BLaER1 treated with 17β-estradiol and CSF1 and Interleukin-3, amounts not matched to agents 10 nM and 100 nM (cell line): ENCODE measurements around the gene FBXW10B.
"Not testable (repeated sequence)": the region's sequence is repeated elsewhere in the genome, so short reads cannot be mapped to it uniquely, and the experiment has no call there.

Experiments used
- H3K27ac ChIP-seq, 11 experiments: shearing (Covaris generic); formaldehyde crosslinking; 2 replicates each; pipeline ENCODE4 v1.8.1; 2022
- H3K27me3 ChIP-seq, 11 experiments: shearing (Covaris generic); formaldehyde crosslinking; 2 replicates each; pipeline ENCODE4 v1.8.1; 2022
- H3K36me3 ChIP-seq, 11 experiments: shearing (Covaris generic); formaldehyde crosslinking; 2 replicates each; pipeline ENCODE4 v1.8.1; 2022
- H3K4me1 ChIP-seq, 10 experiments: shearing (Covaris generic); formaldehyde crosslinking; 2 replicates each; pipeline ENCODE4 v1.8.1; 2022
- H3K4me2 ChIP-seq, 11 experiments: shearing (Covaris generic); formaldehyde crosslinking; 2 replicates each; pipeline ENCODE4 v1.8.1; 2022
- H3K4me3 ChIP-seq, 10 experiments: shearing (Covaris generic); formaldehyde crosslinking; 2 replicates each; pipeline ENCODE4 v1.8.1; 2022
- H3K9ac ChIP-seq, 11 experiments: shearing (Covaris generic); formaldehyde crosslinking; 2 replicates each; pipeline ENCODE4 v1.8.1; 2022
- H3K9me3 ChIP-seq, 11 experiments: shearing (Covaris generic); formaldehyde crosslinking; replicated peaks in 1 of 11; 2 replicates each; pipeline ENCODE4 v1.8.1; 2022
- H4K20me1 ChIP-seq, 11 experiments: shearing (Covaris generic); formaldehyde crosslinking; 2 replicates each; pipeline ENCODE4 v1.8.1; 2022

The FBXW10B gene

DNA sequence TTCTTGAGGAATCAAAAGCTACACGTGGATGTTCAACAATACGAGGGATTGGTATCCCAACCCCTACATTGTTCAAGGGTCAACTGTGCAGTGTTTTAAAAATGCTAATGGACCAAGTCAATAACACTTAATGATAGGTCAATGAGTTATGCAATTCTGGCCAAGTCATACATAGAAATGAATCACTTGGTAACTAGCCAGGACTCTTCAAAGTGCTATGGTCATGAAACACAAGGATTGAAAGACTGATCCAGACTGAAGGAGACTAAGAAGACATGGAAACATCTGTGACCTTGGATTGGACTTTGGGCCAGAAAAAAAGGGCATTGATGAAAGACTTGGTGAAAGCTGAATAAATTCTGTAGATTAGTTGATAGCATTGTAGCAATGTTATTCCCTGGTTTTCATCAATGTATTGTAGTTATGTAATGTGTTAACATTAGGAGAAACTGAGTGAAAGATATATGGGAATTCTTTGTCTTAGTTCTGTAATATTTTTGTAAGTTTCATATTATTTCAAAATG lies 11.5 kb upstream of the FBXW10B start:
- H3K4me3 ChIP-seq, H3K4me1 ChIP-seq, H3K9me3 ChIP-seq, H4K20me1 ChIP-seq, H3K4me2 ChIP-seq, H3K27me3 ChIP-seq, H3K9ac ChIP-seq, H3K27ac ChIP-seq, H3K36me3 ChIP-seq: not testable (repeated sequence)

DNA sequence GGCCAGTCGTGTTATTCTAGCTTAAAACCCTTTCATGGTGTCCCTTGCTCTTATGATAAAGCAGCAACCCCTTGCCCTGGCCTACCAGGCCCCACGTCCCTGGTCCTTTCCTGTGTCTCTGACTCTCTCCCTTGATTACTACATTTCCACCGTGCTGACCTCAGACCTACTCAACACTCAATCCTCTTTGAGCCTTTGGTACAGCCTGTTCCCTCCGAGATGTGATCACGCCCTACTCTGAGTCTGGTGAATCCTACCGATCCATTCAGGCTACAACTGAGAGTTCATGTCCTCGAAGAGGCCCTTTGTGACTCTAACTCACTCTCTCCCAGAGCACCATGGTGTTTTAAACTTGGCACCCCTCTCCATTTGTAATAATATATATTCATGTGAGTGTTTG lies 10.5 kb upstream of the FBXW10B start:
- not testable (repeated sequence) for H3K9ac ChIP-seq, H3K9me3 ChIP-seq, H3K4me3 ChIP-seq, H3K4me1 ChIP-seq, H3K36me3 ChIP-seq, H4K20me1 ChIP-seq, H3K27ac ChIP-seq, H3K27me3 ChIP-seq, H3K4me2 ChIP-seq

DNA sequence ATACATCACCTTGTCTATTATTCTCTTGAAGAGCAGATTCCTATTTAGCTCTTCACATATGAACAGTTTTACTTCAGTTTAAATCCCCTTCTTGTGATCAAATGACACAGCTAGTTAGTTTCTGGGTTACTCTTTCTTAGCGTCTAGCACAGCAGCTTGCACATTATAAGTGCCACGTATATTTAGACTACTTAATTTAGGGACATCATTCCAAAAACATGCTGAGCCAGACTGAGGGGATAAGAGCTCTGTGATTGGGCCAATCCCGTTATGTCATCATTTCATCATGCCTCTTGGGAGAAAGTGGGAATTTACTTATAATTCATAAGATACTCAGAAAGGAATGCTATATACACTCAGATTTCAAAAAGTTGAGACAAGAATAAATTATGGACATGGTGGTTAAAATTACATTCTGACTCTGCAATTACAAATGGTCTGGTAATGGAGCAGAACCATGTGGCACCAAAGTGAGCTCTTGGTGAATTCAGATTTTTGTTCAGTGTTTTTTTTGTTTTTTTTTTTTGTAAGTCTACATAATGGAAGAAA lies 4.2 kb upstream of the FBXW10B start:
- H4K20me1 ChIP-seq, H3K4me3 ChIP-seq, H3K27ac ChIP-seq, H3K4me1 ChIP-seq, H3K9me3 ChIP-seq, H3K36me3 ChIP-seq, H3K9ac ChIP-seq, H3K4me2 ChIP-seq, H3K27me3 ChIP-seq: not testable (repeated sequence)

DNA sequence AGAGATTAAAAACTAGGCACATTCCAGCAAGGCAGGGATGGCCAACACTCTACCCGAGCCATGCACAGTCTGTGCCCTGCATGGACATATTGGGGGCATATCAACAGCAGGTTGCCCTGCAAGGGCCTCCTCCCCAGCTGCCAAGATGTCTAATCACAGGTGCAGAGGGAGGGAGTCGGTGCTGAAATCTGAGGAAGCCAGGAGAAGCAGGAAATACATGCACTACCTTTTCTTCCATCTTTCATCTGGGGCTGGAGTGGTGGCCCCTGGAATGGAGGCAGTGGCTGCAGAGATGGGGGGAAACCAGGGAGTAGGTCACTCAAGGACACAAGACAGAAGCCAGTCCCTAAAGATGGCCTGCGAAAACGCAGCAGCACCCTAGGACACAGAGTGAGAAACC lies 3.8 kb upstream of the FBXW10B start:
- not testable (repeated sequence) for H3K36me3 ChIP-seq, H3K9ac ChIP-seq, H3K9me3 ChIP-seq, H3K4me3 ChIP-seq, H3K27ac ChIP-seq, H3K4me1 ChIP-seq, H4K20me1 ChIP-seq, H3K4me2 ChIP-seq, H3K27me3 ChIP-seq

DNA sequence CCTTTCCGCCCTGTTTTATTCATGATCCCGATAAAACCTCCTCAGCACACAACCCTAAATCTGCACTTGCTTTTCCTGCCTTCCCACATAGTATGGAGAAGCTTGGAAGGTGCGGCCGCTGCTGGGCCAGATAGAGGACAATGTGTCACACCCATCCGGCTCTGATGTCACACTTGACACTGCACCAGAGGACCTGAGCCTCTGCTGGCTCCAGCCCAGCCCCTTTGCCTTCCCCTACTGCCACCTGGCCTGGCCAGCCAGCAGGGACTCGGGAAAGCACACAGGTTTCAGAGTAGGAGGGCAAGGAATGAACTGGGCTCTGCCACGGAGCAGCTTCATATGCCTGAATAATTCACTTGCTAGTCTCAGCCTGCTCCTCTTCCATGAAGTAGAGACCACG lies 2.6 kb upstream of the FBXW10B start:
- not testable (repeated sequence) for H3K4me2 ChIP-seq, H3K36me3 ChIP-seq, H3K4me1 ChIP-seq, H3K27me3 ChIP-seq, H4K20me1 ChIP-seq, H3K4me3 ChIP-seq, H3K27ac ChIP-seq, H3K9ac ChIP-seq, H3K9me3 ChIP-seq

DNA sequence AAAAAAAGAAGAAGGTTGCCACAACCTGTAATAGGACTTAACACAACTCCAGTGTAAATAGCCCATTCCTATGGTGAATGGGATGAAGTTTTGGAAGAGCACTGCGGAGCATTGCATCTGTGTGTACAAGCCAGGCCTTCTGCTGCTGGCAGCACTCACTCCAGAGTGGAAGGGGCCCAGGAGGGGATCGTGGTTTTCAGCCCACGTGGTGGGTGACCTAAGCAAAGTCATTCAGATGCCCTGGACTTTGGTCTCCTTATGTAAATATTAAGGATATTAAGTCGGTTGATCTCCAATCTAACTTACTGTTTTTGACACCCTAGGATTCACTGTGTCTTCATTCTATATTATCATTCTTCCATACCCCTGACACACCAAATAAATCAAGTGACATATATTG lies 2.7 kb downstream of the FBXW10B start:
- not testable (repeated sequence) for H3K9ac ChIP-seq, H3K36me3 ChIP-seq

DNA sequence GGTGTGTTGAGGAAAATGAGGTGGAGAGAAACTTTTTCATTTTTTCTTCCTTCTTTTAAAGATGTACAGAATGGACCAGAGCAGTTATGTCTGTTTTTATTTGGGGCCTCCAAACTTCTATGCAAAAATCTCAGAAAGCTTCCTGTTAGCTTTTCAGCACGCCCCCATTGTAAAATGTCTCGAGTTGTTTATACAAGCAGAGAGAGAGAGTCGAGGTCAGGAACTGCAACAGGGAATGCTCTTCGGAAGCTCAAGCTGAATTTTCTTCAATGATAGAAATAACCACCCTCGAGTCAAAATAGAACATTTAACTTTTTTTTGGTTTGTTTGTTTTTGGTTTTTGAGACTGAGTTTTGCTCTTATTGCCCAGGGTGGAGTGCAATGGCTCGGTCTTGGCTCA lies 3.7 kb downstream of the FBXW10B start:
- H3K27me3 ChIP-seq, H3K4me1 ChIP-seq, H3K27ac ChIP-seq, H3K36me3 ChIP-seq, H4K20me1 ChIP-seq, H3K9me3 ChIP-seq, H3K4me3 ChIP-seq, H3K9ac ChIP-seq, H3K4me2 ChIP-seq: not testable (repeated sequence)

More for the DNA sequence above, 2.7 kb downstream of the FBXW10B start:
- not testable (repeated sequence) for H3K4me3 ChIP-seq, H3K9me3 ChIP-seq, H3K4me1 ChIP-seq, H3K27me3 ChIP-seq, H3K4me2 ChIP-seq, H4K20me1 ChIP-seq, H3K27ac ChIP-seq

DNA sequence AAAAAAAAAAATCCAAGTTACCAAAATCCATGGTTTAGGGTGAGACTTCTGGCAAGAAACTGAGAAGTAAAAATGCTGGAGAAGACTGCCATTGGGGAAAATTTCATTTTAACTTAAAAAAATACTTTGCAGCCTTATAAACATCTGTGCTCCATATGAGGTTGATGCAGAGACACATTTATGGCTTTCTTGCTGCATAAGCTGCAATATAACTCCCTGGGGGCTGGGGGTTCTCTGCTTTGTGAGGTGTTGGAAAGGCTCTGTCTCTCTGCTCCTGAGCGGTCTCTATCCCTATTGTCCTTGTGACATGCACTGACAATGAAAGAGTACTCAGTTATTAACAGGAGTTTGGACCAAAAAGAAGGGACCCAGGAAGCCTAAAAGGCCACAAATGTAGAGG lies 6.4 kb downstream of the FBXW10B start:
- H3K4me2 ChIP-seq, H3K9me3 ChIP-seq, H3K4me3 ChIP-seq, H3K9ac ChIP-seq, H3K27me3 ChIP-seq, H3K4me1 ChIP-seq, H3K27ac ChIP-seq, H4K20me1 ChIP-seq, H3K36me3 ChIP-seq: not testable (repeated sequence)

DNA sequence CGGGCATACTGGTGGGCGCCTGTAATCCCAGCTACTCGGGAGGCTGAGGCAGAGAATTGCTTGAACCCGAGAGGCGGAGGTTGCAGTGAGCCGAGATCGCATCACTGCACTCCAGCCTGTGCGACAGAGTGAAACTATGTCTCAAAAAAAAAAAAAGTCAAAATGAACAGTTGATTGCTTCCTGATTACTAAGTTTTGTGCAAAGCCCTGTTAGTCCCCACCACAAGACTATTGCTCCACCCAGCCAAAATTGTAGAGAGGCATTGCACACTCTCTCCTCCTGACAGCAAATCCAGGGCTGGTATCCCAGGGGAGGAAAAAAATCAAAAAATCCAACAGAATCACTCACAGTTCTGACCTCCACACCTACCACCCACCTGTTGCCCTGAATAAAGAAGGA lies 26.5 kb downstream of the FBXW10B start:
- not testable (repeated sequence) for H3K27ac ChIP-seq, H3K9me3 ChIP-seq, H4K20me1 ChIP-seq, H3K4me3 ChIP-seq, H3K9ac ChIP-seq, H3K36me3 ChIP-seq
- peaks cover 29 to 67% (median 49%) of the 10 kb centered on the region in 11 experiments for H3K27me3 ChIP-seq
- H3K4me1 ChIP-seq = peaks cover 5 to 29% (median 15%) of the 10 kb centered on the region in 10 experiments; a peak in 16 of 20 replicates
- H3K4me2 ChIP-seq = peak overlapping the region in 2 of 11 experiments; percentile 7 to 18; a peak in 1 of 22 replicates

DNA sequence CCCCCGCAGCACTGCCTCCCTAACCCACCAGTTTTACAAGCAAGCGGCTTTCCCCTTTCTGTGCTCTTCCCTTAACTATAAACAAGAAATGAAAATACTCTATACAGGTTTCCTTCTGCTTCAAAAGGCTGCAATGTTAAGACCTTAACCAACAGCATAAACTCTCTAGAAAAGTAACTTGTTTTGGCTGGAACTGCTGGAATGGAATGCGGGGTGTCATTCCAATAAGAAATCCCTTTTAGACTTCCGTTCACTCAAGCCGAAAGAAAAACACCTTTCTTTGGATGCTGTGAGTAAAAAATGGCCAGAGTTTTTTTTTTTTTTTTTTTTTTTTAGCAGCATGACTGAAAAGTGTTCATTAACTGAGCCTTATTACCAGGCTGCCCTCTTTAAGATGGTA lies 27.5 kb downstream of the FBXW10B start:
- H3K9me3 ChIP-seq, H3K36me3 ChIP-seq, H3K9ac ChIP-seq, H3K4me3 ChIP-seq, H3K27ac ChIP-seq, H4K20me1 ChIP-seq: not testable (repeated sequence)
- Histone ChIP-seq H3K27me3 (peaks cover 39 to 77% (median 58%) of the 10 kb centered on the region in 11 experiments), H3K4me1 (peaks cover 5 to 29% (median 15%) of the 10 kb centered on the region in 10 experiments; a peak in 16 of 20 replicates), H3K4me2 (peak overlapping the region in 6 of 11 experiments; percentile 6 to 33 (median 30); a peak in 7 of 22 replicates)

DNA sequence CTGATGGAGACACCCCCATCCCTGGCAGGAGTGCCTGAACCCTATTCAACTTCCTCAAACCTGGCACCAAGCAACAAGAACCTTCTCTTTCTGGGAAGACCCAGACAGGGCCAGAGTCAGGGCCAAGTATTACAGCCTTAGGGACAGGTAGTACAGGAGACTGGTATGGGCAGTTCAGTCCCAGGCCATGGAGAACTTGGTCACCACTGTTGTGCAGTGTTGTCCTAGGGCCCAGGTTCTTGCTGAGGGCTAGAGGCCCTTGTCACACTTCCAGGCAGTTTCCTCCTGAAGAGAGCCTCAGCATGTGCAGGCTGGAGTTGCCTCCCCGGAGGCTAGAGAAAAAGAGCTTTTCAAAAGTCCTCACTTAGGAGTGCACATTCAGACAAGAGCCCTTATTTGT lies 28.7 kb downstream of the FBXW10B start:
- H3K36me3 ChIP-seq, H3K9ac ChIP-seq, H3K4me3 ChIP-seq, H3K9me3 ChIP-seq, H3K27ac ChIP-seq, H4K20me1 ChIP-seq: not testable (repeated sequence)
- Histone ChIP-seq H3K27me3 (peaks cover 48 to 88% (median 69%) of the 10 kb centered on the region in 11 experiments), H3K4me2 (peak overlapping the region in 4 of 11 experiments; percentile 21 to 34 (median 30); a peak in 3 of 22 replicates), H3K4me1 (peaks cover 5 to 29% (median 15%) of the 10 kb centered on the region in 10 experiments; a peak in 16 of 20 replicates)

DNA sequence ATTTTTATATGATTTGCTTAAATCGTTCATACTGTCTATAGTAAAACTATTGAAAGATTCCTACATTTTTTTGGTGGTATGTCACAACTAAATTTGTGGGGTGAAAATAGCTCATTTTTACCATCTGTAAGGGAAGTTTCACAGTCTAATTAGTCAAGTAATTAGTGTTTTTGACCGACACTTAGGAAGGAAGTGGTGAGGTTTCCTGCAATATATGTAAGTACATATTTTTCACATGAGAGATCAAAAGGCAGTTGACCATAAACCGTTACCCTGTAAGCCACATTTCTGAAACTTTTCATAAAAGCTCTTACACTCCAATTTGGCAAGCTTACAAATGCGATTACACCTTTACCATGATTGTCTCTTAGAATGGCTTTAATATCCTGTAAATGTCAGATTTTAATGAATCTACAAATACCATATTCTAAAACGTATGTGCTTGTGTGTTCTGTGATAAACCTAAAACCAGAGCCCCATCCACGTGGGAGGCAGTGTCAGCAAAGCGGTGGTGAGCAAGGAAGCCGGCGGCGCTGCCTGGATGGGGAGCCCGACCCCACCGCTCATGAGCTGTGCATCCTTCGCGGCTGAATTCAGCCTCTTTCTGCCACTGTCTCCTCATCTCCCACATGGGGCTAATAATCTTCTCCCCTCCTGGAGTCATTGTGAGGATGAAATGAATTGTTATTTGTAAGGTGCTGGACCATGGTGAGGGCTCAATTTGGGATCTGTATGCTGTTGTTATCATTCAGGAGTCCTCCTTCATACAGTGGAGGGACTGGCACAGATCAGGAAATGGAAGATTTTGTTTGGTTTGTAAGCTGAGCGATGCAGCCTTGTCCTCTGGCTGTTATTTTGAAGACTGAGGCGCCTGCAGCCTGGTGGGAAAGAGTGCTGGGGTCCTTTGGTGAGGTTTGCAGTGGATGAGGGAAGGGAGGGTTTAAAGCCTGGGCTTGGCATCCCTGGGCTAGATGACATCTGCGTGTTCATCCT lies 29.7 kb downstream of the FBXW10B start:
- Histone ChIP-seq H3K27me3 (peaks cover 52 to 95% (median 73%) of the 10 kb centered on the region in 11 experiments), H3K4me2 (peak overlapping the region in 10 of 11 experiments; percentile 33 to 71 (median 60); a peak in 16 of 22 replicates), H3K4me1 (peaks cover 5 to 29% (median 15%) of the 10 kb centered on the region in 10 experiments; a peak in 16 of 20 replicates)
- H4K20me1 ChIP-seq, H3K36me3 ChIP-seq, H3K4me3 ChIP-seq, H3K9ac ChIP-seq, H3K9me3 ChIP-seq, H3K27ac ChIP-seq: not testable (repeated sequence)

DNA sequence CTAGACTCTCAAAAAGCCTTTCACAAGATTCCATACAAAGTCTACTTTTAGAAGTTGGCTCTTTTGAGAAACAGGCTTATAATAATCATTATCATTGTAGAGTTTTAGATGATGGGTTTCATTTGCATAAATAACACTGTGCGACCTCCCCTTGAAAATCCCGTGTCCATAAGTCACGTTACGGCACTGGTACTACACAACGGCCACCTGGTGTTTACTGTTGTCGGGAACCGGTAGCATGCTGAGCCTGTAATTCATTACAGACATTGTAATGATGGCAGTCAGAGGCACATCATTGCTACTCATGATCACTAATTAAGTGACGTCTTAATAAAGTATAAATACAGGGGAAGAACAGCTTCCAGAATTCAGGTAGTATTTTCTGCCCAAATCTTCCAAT lies 31.5 kb downstream of the FBXW10B start:
- 0 out of 22 replicates have a peak overlapping the region, but pooled peaks of 1 of the 11 experiments have one; percentile 0 for H3K4me2 ChIP-seq
- H3K27ac ChIP-seq, H3K9ac ChIP-seq, H3K36me3 ChIP-seq, H4K20me1 ChIP-seq, H3K4me3 ChIP-seq, H3K9me3 ChIP-seq: not testable (repeated sequence)
- H3K27me3 ChIP-seq = peaks cover 51 to 85% (median 68%) of the 10 kb centered on the region in 11 experiments
- H3K4me1 ChIP-seq = peaks cover 5 to 29% (median 15%) of the 10 kb centered on the region in 10 experiments; a peak in 16 of 20 replicates

DNA sequence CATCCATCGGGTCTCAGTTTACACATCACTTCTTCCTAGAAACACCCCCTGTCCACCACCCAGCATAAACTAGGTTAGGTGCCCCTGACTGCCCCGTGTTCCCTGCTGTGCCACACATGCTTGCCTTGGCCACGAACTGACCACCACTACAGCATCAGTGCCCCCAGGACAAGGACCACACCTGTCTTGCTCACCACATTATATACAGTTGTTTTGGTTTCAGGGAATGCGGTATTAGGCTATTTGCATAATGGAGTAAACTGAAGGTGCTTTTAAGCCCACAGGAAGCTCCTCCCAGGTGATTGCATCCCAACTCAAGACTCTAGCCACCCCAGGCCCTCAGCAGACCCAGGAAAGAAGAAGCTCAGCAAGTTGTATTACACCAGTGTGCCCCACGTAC lies 36.2 kb downstream of the FBXW10B start:
- peaks cover 19 to 44% (median 31%) of the 10 kb centered on the region in 11 experiments for H3K27me3 ChIP-seq
- H3K4me2 ChIP-seq, H3K4me1 ChIP-seq, H3K9me3 ChIP-seq, H3K36me3 ChIP-seq, H3K27ac ChIP-seq, H3K9ac ChIP-seq, H4K20me1 ChIP-seq, H3K4me3 ChIP-seq: not testable (repeated sequence)
